H9 (cell line): ENCODE data around the gene CADPS. TPM values are rescaled to one million over a fixed set of nuclear protein-coding genes. Genes with fewer than 3 reads are reported as not detected.

ENCODE experiments used
- DNase-seq: peaks from one replicate; pipeline ENCODE4 v3.0.0-alpha.2; 2017
- H2AFZ ChIP-seq: one replicate; pipeline ENCODE4 v1.6.1; 2013; ENCODE audit warnings: mild to moderate bottlenecking, low read length, control low read depth, moderate library complexity
- H2AK5ac ChIP-seq: 2 replicates; pipeline ENCODE4 v1.6.1; 2013; ENCODE audit warnings: low read length, control low read depth, mixed read lengths; ENCODE audit not compliant: insufficient read length
- H2BK120ac ChIP-seq: one replicate; pipeline ENCODE4 v1.6.1; 2013; ENCODE audit warnings: low read depth, mild to moderate bottlenecking, low read length, control low read depth, inconsistent platforms; ENCODE audit not compliant: poor library complexity, severe bottlenecking
- H2BK12ac ChIP-seq: 2 replicates; pipeline ENCODE4 v1.6.1; 2013; ENCODE audit warnings: low read length, control low read depth, mixed read lengths, low read depth; ENCODE audit not compliant: insufficient read length
- H2BK15ac ChIP-seq: 2 replicates; pipeline ENCODE4 v1.6.1; 2013; ENCODE audit warnings: low read depth, low read length, control low read depth
- H2BK20ac ChIP-seq: one replicate; pipeline ENCODE4 v1.6.1; 2013; ENCODE audit warnings: low read depth, mild to moderate bottlenecking, low read length, control low read depth, inconsistent platforms; ENCODE audit not compliant: poor library complexity, severe bottlenecking
- H2BK5ac ChIP-seq: 2 replicates; pipeline ENCODE4 v1.6.1; 2013; ENCODE audit warnings: low read length, control low read depth, mixed read lengths; ENCODE audit not compliant: insufficient read length
- H3K14ac ChIP-seq: 2 replicates; pipeline ENCODE4 v1.6.1; 2013; ENCODE audit warnings: low read length, control low read depth; ENCODE audit not compliant: insufficient read depth
- H3K18ac ChIP-seq: 2 replicates; pipeline ENCODE4 v1.6.1; 2013; ENCODE audit warnings: low read depth, mild to moderate bottlenecking, mixed read lengths, low read length, control low read depth; ENCODE audit not compliant: insufficient read length
- H3K23ac ChIP-seq: 2 replicates; pipeline ENCODE4 v1.6.1; 2013; ENCODE audit warnings: low read length, control low read depth, mixed read lengths, low read depth; ENCODE audit not compliant: insufficient read length
- H3K23me2 ChIP-seq: 2 replicates; pipeline ENCODE4 v1.6.1; 2013; ENCODE audit warnings: low read depth, mild to moderate bottlenecking, mixed read lengths, low read length, control low read depth; ENCODE audit not compliant: insufficient read length, poor library complexity, severe bottlenecking
- H3K27ac ChIP-seq: 2 replicates; pipeline ENCODE4 v1.5.1; 2013; ENCODE audit warnings: low read length, control low read depth, mixed read lengths, low read depth; ENCODE audit not compliant: insufficient read length
- H3K27me3 ChIP-seq: 2 replicates; pipeline ENCODE4 v1.6.1; 2013; ENCODE audit warnings: low read length, control low read depth, inconsistent platforms; ENCODE audit not compliant: insufficient read depth
- H3K4ac ChIP-seq: 2 replicates; pipeline ENCODE4 v1.6.1; 2013; ENCODE audit warnings: low read depth, mild to moderate bottlenecking, control low read depth, inconsistent platforms, low read length, moderate library complexity
- H3K4me1 ChIP-seq: 2 replicates; pipeline ENCODE4 v1.6.1; 2013; ENCODE audit warnings: low read length, control low read depth, inconsistent platforms; ENCODE audit not compliant: insufficient read depth
- H3K4me2 ChIP-seq: 2 replicates; pipeline ENCODE4 v1.6.1; 2013; ENCODE audit warnings: low read length, control low read depth, mixed read lengths; ENCODE audit not compliant: insufficient read length, insufficient read depth
- H3K56ac ChIP-seq: 2 replicates; pipeline ENCODE4 v1.6.1; 2013; ENCODE audit warnings: low read depth, mild to moderate bottlenecking, mixed read lengths, low read length, control low read depth; ENCODE audit not compliant: insufficient read length
- H3K79me1 ChIP-seq: 2 replicates; pipeline ENCODE4 v1.6.1; 2013; ENCODE audit warnings: low read depth, mild to moderate bottlenecking, moderate library complexity, low read length, control low read depth, inconsistent platforms; ENCODE audit not compliant: insufficient read depth, poor library complexity, severe bottlenecking
- H3K79me2 ChIP-seq: 2 replicates; pipeline ENCODE4 v1.6.1; 2013; ENCODE audit warnings: low read length, control low read depth, inconsistent platforms; ENCODE audit not compliant: insufficient read depth
- H3K9ac ChIP-seq: 2 replicates; pipeline ENCODE4 v1.6.1; 2013; ENCODE audit warnings: low read length, control low read depth, mixed read lengths; ENCODE audit not compliant: insufficient read length; ENCODE audit errors: extremely low read depth
- H3K9me3 ChIP-seq: one replicate; pipeline ENCODE4 v1.6.1; 2013; ENCODE audit warnings: low read depth, low read length, inconsistent platforms; ENCODE audit not compliant: control insufficient read depth
- H3T11ph ChIP-seq: one replicate; pipeline ENCODE4 v1.6.1; 2013; ENCODE audit warnings: mild to moderate bottlenecking, low read length, control low read depth, inconsistent platforms
- H4K20me1 ChIP-seq: one replicate; pipeline ENCODE4 v1.6.1; 2013; ENCODE audit not compliant: control insufficient read depth, insufficient read length, insufficient read depth
- H4K5ac ChIP-seq: 2 replicates; pipeline ENCODE4 v1.6.1; 2013; ENCODE audit warnings: low read depth, mild to moderate bottlenecking, mixed read lengths, low read length, control low read depth; ENCODE audit not compliant: insufficient read length
- H4K8ac ChIP-seq: replicated peaks from 2 replicates; pipeline ENCODE4 v1.6.1; 2013; ENCODE audit warnings: low read length, control low read depth, mixed read lengths, low read depth; ENCODE audit not compliant: insufficient read length
- H4K91ac ChIP-seq: 2 replicates; pipeline ENCODE4 v1.6.1; 2013; ENCODE audit warnings: low read depth, mild to moderate bottlenecking, moderate library complexity, mixed read lengths, low read length, control low read depth; ENCODE audit not compliant: insufficient read length
- H3K27ac Mint-ChIP-seq, 3 experiments: 2 replicates in 2 of 3; 3 replicates in 1 of 3; pipeline ENCODE4 v1.8.0; 2020 to 2021; ENCODE audit warnings: mixed read lengths in 3 of 3, mild to moderate bottlenecking in 1 of 3, moderate library complexity in 1 of 3
- H3K27me3 Mint-ChIP-seq: 2 replicates; pipeline ENCODE4 v1.8.0; 2021; ENCODE audit warnings: low read depth, mild to moderate bottlenecking, moderate library complexity, mixed read lengths
- H3K36me3 Mint-ChIP-seq, 3 experiments: 2 replicates in 2 of 3; 3 replicates in 1 of 3; pipeline ENCODE4 v1.8.0; 2020 to 2021; ENCODE audit warnings: low read depth in 3 of 3, mixed read lengths in 3 of 3; ENCODE audit not compliant: insufficient read depth in 1 of 3
- H3K4me1 Mint-ChIP-seq, 2 experiments: 2 replicates each; pipeline ENCODE4 v1.8.0; 2020; ENCODE audit warnings: mixed read lengths in 2 of 2
- H3K4me3 Mint-ChIP-seq, 2 experiments: 2 replicates in 1 of 2; 3 replicates in 1 of 2; pipeline ENCODE4 v1.8.0; 2020 to 2021; ENCODE audit warnings: mild to moderate bottlenecking in 2 of 2, mixed read lengths in 2 of 2, moderate library complexity in 1 of 2
- H3K9me3 Mint-ChIP-seq, 2 experiments: 2 replicates in 1 of 2; 3 replicates in 1 of 2; pipeline ENCODE4 v1.8.0; 2020; ENCODE audit warnings: mild to moderate bottlenecking in 2 of 2, mixed read lengths in 2 of 2, moderate library complexity in 1 of 2
- WGBS: extraction: QIAGEN DNeasy Blood & Tissue Kit; methylation state at CpG from one replicate; pipeline ENCODE4 v1.1.7; 2013; ENCODE audit warnings: missing lambda C conversion rate, low lambda C conversion rate, mixed read lengths; ENCODE audit not compliant: insufficient read length; ENCODE audit errors: extremely low coverage; 5-methylcytosine and 5-hydroxymethylcytosine counted together
- total RNA-seq: library from RNA; stranded (reverse); gene quantifications from 2 replicates; pipeline ENCODE4 v1.2.1, GENCODE V29; 2021
- TF ChIP-seq, protein P1 (sequence below): fragments of 200-600 bp; sonication (generic); conservative IDR thresholded peaks from 3 replicates; pipeline ENCODE4 v1.8.0; 2021; ENCODE audit warnings: antibody characterized with exemption, mild to moderate bottlenecking

The CADPS gene
- total RNA-seq, 1 experiment from 2014 or later, result 6.6 TPM

- Mint-ChIP-seq H3K36me3 (no peaks in the 10 kb centered on the region; a peak in 2 of 7 replicates), H3K27ac (no peak overlapping the region), H3K4me3 (peak overlapping the region; percentile 42 to 82; a peak in 4 of 5 replicates), H3K9me3 (peaks cover 4 to 6% of the 10 kb centered on the region in 2 experiments; a peak in 4 of 5 replicates), H3K27me3 (peaks cover 100% of the 10 kb centered on the region), H3K4me1 (peaks cover 70 to 82% of the 10 kb centered on the region in 2 experiments)
- Histone ChIP-seq H4K5ac (no peak overlapping the region), H3K4me2 (peak overlapping the region; percentile 58), H3K14ac (no peak overlapping the region), H3K4ac (no peak overlapping the region), H3K23me2 (peaks cover 14% of the 10 kb centered on the region), H3K4me1 (no peaks in the 10 kb centered on the region; the same call in 1 of the 2 replicates), H3K18ac (no peak overlapping the region), H2AK5ac (no peak overlapping the region), H2BK12ac (no peak overlapping the region), H4K8ac (no peak overlapping the region), H4K20me1 (no peaks in the 10 kb centered on the region), H2AFZ (no peak overlapping the region), H3T11ph (no peak overlapping the region), H4K91ac (no peak overlapping the region), H3K23ac (no peak overlapping the region), H3K79me1 (no peaks in the 10 kb centered on the region), H3K9me3 (no peaks in the 10 kb centered on the region), H3K27ac (no peak overlapping the region), H2BK120ac (no peak overlapping the region), H2BK5ac (no peak overlapping the region), H2BK20ac (no peak overlapping the region), H2BK15ac (no peak overlapping the region), H3K9ac (no peak overlapping the region), H3K79me2 (no peaks in the 10 kb centered on the region), H3K27me3 (peaks cover 88% of the 10 kb centered on the region), H3K56ac (no peak overlapping the region)
- peak; percentile 75 for DNase-seq
- TF ChIP-seq, protein P1, sequence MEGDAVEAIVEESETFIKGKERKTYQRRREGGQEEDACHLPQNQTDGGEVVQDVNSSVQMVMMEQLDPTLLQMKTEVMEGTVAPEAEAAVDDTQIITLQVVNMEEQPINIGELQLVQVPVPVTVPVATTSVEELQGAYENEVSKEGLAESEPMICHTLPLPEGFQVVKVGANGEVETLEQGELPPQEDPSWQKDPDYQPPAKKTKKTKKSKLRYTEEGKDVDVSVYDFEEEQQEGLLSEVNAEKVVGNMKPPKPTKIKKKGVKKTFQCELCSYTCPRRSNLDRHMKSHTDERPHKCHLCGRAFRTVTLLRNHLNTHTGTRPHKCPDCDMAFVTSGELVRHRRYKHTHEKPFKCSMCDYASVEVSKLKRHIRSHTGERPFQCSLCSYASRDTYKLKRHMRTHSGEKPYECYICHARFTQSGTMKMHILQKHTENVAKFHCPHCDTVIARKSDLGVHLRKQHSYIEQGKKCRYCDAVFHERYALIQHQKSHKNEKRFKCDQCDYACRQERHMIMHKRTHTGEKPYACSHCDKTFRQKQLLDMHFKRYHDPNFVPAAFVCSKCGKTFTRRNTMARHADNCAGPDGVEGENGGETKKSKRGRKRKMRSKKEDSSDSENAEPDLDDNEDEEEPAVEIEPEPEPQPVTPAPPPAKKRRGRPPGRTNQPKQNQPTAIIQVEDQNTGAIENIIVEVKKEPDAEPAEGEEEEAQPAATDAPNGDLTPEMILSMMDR, result peak; percentile 78
- no CpG with 5 or more reads among the region's 58 CpGs for WGBS
Observed at GRCh38 chr3:62368705-62369475, 506.3 kb downstream of the CADPS start.
